Fibroblast of the aortic adventitia (primary cell): ENCODE data around the gene ATPAF1. TPM values are rescaled to one million over a fixed set of nuclear protein-coding genes. Genes with fewer than 3 reads are reported as not detected.
A peak's percentile ranks its signal among the peaks of the same experiment; 100 is the strongest.

Experiments
- DNase-seq: peaks from one replicate; pipeline ENCODE4 v3.0.0-alpha.2; 2010; ENCODE audit warnings: low read depth
- H3K4me3 ChIP-seq: 2 replicates; pipeline ENCODE4 v1.5.1; 2011; ENCODE audit warnings: low read depth, mild to moderate bottlenecking, control low read depth, low read length, moderate library complexity
- CTCF ChIP-seq: IDR thresholded peaks from 2 replicates; pipeline ENCODE4 v1.5.1; 2011; ENCODE audit warnings: mild to moderate bottlenecking, low read length, control low read depth, inconsistent platforms; ENCODE audit not compliant: insufficient read depth
- total RNA-seq: library from RNA; depleted of rRNA; stranded (reverse); fragments of >200 nt; gene quantifications from 2 replicates; pipeline ENCODE4 v1.2.3, GENCODE V29; 2012; ENCODE audit warnings: low replicate concordance

Gene ATPAF1
- total RNA-seq, 1 donor = 53.5 TPM

GRCh38 chr1:46622344-46622743, 45.8 kb downstream of the ATPAF1 start:
- peak; percentile 31 for DNase-seq
- TF ChIP-seq CTCF = peak; percentile 34
- H3K4me3 ChIP-seq = no peak overlapping the region

GRCh38 chr1:46621930-46622329, 46.2 kb downstream of the ATPAF1 start:
- H3K4me3 ChIP-seq = no peak overlapping the region
- no peak for TF ChIP-seq CTCF
- no peak for DNase-seq

GRCh38 chr1:46619656-46620258, 48.4 kb downstream of the ATPAF1 start:
- no peak for DNase-seq
- no peak for TF ChIP-seq CTCF
- H3K4me3 ChIP-seq = no peak overlapping the region

GRCh38 chr1:46618754-46619415, 49.3 kb downstream of the ATPAF1 start:
- TF ChIP-seq CTCF = no peak
- no peak overlapping the region for H3K4me3 ChIP-seq
- DNase-seq = no peak

GRCh38 chr1:46617833-46618232, 50.3 kb downstream of the ATPAF1 start:
- TF ChIP-seq CTCF = no peak
- no peak overlapping the region for H3K4me3 ChIP-seq
- DNase-seq = no peak

- no peak for TF ChIP-seq CTCF
- peak overlapping the region; percentile 92 for H3K4me3 ChIP-seq
- no peak for DNase-seq
Observed at GRCh38 chr1:46617108-46617800, 50.9 kb downstream of the ATPAF1 start.
